SU-DHL-6 (cell line): Measurements from ENCODE around the gene MEF2A.

Source experiments
- EZH2phosphoT487 ChIP-seq: fragments of 200-600 bp; sonication (generic), shearing (Covaris generic); conservative IDR thresholded peaks from 2 replicates; pipeline ENCODE4 v1.6.1; 2018; ENCODE audit warnings: mild to moderate bottlenecking, antibody characterized with exemption, low read length, moderate library complexity, mixed read lengths
- TF ChIP-seq, protein P1 (sequence below): fragments of 200-600 bp; sonication (generic); IDR thresholded peaks from one replicate; pipeline ENCODE4 v1.5.1; 2017; ENCODE audit warnings: antibody characterized with exemption, mild to moderate bottlenecking, low read length, moderate library complexity; ENCODE audit not compliant: insufficient read depth, poor library complexity, severe bottlenecking

DNA sequence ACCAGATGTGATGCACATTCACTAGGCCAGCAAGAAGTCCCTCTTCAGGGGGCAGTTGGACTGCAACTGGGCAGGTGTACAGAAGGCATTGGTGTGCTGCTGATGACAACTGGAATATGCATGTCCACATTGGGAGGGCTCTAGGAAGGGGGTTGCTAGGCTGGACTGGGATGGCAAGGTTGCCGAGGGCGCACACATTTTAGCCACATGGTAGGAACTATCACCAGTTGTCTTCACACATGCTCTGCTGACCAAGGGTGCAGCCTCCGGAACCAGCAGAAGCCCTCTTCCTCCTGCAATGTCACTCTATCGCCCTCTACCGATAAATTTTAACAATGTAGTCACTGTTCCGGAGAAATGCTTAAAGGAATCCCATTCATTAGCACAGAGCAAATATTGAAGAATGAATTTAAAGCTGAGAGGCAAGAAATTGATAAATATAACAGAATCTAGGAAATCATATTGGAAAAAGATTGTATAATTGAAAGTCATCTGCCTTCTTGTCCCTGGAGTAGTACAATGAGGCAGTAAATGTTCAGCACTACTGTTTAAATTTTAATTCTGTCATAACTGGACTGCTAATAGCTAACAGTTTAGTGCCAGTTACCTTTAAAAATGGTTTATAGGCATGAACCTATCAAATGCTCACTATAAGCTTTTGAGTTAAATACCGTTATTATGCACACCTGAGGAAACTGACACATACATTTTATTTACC is 190.1 kb downstream of the MEF2A start:
- TF ChIP-seq EZH2phosphoT487: no peak
- TF ChIP-seq, protein P1, sequence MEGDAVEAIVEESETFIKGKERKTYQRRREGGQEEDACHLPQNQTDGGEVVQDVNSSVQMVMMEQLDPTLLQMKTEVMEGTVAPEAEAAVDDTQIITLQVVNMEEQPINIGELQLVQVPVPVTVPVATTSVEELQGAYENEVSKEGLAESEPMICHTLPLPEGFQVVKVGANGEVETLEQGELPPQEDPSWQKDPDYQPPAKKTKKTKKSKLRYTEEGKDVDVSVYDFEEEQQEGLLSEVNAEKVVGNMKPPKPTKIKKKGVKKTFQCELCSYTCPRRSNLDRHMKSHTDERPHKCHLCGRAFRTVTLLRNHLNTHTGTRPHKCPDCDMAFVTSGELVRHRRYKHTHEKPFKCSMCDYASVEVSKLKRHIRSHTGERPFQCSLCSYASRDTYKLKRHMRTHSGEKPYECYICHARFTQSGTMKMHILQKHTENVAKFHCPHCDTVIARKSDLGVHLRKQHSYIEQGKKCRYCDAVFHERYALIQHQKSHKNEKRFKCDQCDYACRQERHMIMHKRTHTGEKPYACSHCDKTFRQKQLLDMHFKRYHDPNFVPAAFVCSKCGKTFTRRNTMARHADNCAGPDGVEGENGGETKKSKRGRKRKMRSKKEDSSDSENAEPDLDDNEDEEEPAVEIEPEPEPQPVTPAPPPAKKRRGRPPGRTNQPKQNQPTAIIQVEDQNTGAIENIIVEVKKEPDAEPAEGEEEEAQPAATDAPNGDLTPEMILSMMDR: peak; percentile 77
